ENCODE data around the gene RPEL1.

The RPEL1 gene

DNA sequence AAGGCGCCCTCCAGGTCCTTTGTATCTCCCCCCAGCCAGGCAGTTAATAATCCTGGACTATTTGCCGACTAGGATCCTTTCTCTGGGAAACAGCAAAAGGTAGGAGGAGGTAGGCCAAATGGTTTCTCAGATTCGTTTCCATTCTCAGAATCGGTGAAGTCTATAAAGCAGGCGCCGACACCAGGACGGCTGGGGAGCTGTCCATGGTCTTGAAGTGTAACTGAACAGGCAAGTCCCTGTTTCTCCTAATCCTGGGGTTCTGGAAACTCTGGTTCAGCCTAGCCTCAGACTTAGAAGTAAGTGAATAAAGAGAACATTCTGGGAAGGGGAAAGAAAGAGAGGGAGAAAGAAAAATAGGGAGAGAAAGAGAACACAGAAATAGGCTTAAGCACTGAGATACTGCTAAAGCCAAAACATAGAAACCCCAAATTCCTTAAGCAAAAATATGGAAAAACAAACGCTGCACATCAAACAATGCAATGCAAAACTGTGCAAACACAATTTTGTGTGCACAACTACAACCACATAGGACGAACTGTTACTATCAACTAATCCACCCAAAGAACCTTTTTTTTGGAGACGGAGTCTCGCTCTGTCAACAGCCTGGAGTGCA lies 20.1 kb downstream of the RPEL1 start:
- H3K27me3 ChIP-seq (ENCODE audit: control insufficient read depth in 1 of 2, insufficient read depth in 2 of 2, low read length in 2 of 2), result peaks cover 0 to 6% of the 10 kb centered on the region in 2 donors
- H3K36me3 ChIP-seq (ENCODE audit: insufficient read depth, low read length), result no peaks in the 10 kb centered on the region
- H3K9me3 ChIP-seq (ENCODE audit: low read length), result no peaks in the 10 kb centered on the region
- no peaks in the 10 kb centered on the region for H3K4me1 ChIP-seq (ENCODE audit: insufficient read depth, low read length)
- no peak overlapping the region for H3K9ac ChIP-seq (ENCODE audit: low read length)
- H3K27ac ChIP-seq (ENCODE audit: low read depth, low read length), result no peak overlapping the region
- no peak overlapping the region for H3K4me3 ChIP-seq (ENCODE audit: low read depth in 1 of 2, low read length in 2 of 2)

DNA sequence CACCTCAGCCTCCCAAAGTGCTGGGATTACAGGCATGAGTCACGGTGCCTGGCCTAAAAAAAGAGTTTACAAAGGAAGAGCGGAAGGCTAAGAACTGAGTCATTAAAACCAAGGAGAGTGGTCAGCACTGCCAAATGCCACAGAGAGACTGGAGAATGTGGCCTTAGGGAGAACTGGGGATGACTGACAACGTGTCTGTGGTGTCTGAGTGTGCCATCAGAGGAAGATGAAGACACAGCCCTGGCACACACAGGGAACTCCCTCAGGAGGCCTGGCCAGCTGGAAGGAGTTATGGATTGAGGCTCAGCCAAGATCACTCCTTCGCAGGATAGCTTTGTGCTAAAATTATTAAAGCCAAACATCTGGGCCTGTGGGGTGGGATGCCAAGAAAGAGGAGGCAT lies 27.4 kb downstream of the RPEL1 start:
- H3K36me3 ChIP-seq (ENCODE audit: insufficient read depth, low read length), result no peaks in the 10 kb centered on the region
- no peak overlapping the region for H3K9ac ChIP-seq (ENCODE audit: low read length)
- no peaks in the 10 kb centered on the region for H3K9me3 ChIP-seq (ENCODE audit: low read length)
- H3K4me3 ChIP-seq (ENCODE audit: low read depth in 1 of 2, low read length in 2 of 2), result no peak overlapping the region
- peaks cover 13 to 29% of the 10 kb centered on the region in 2 donors for H3K27me3 ChIP-seq (ENCODE audit: control insufficient read depth in 1 of 2, insufficient read depth in 2 of 2, low read length in 2 of 2)
- H3K4me1 ChIP-seq (ENCODE audit: insufficient read depth, low read length), result no peaks in the 10 kb centered on the region
- no peak overlapping the region for H3K27ac ChIP-seq (ENCODE audit: low read depth, low read length)

DNA sequence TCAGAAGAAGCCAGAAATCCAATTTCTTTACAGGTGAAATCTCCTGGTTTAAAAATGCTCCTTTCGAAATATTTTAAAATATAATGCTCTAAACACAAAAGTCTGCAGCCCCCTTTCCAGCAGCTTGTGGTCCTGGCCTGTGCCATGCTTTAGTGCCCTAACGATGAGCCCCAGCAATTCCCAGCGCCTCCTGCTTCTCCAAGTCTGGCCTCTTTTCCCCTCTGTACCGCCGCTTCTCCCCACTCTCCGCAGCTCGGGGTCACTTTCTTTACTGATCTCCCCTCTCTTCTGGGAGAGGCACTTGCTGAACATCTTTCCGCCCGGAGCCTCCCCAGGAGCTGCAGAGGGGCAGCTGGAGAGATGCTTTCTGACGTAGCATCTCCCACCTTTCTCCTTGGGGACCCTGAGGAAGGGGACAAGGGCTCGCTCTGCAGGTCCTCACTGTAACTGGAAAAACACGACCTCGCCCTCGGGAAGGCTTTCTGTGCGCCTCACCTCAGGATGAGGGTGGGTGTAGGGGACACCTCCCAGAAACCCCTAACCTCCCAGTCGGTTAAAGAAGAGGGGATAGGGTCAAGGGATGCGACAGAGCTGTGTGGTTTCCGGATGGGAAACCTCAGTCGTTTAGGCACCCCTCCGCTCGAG lies 30.7 kb downstream of the RPEL1 start:
- no peaks in the 10 kb centered on the region for H3K4me1 ChIP-seq (ENCODE audit: insufficient read depth, low read length)
- peaks cover 36 to 46% of the 10 kb centered on the region in 2 donors for H3K27me3 ChIP-seq (ENCODE audit: control insufficient read depth in 1 of 2, insufficient read depth in 2 of 2, low read length in 2 of 2)
- no peak overlapping the region for H3K4me3 ChIP-seq (ENCODE audit: low read depth in 1 of 2, low read length in 2 of 2)
- H3K27ac ChIP-seq (ENCODE audit: low read depth, low read length), result no peak overlapping the region
- H3K36me3 ChIP-seq (ENCODE audit: insufficient read depth, low read length), result no peaks in the 10 kb centered on the region
- H3K9ac ChIP-seq (ENCODE audit: low read length), result no peak overlapping the region
- H3K9me3 ChIP-seq (ENCODE audit: low read length), result peaks cover 9% of the 10 kb centered on the region

DNA sequence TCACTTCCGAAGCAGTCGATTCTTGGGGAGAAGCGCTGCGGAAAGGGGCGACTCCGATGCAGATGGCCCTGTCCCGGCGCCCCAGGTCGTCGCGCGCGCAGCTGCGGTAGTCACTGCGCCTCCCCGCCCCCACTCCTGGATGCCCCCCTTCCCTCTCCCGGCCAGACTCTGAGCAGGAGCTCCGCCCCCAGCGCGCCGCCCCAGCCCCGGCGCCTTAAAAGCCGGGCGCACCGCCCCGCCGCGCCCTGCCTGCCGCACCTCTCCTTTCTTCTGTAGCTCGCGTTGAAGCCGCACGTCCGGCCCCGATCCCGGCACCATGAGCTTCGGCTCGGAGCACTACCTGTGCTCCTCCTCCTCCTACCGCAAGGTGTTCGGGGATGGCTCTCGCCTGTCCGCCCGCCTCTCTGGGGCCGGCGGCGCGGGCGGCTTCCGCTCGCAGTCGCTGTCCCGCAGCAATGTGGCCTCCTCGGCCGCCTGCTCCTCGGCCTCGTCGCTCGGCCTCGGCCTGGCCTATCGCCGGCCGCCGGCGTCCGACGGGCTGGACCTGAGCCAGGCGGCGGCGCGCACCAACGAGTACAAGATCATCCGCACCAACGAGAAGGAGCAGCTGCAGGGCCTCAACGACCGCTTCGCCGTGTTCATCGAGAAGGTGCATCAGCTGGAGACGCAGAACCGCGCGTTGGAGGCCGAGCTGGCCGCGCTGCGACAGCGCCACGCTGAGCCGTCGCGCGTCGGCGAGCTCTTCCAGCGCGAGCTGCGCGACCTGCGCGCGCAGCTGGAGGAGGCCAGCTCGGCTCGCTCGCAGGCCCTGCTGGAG lies 31.4 kb downstream of the RPEL1 start, which contains the start of gene INA:
Gene INA (plus strand): TSS at position 243 of the 817 bp plus-strand sequence. CDS start 74 bp downstream, at position 317.
- Histone ChIP-seq H3K36me3 (ENCODE audit: insufficient read depth, low read length) (no peaks in the 10 kb centered on the region), H3K9me3 (ENCODE audit: low read length) (peaks cover 9% of the 10 kb centered on the region), H3K27ac (ENCODE audit: low read depth, low read length) (no peak within 1 kb of the TSS), H3K9ac (ENCODE audit: low read length) (no peak within 1 kb of the TSS), H3K27me3 (ENCODE audit: control insufficient read depth in 1 of 2, insufficient read depth in 2 of 2, low read length in 2 of 2) (peaks cover 38 to 46% of the 10 kb centered on the region in 2 donors), H3K4me1 (ENCODE audit: insufficient read depth, low read length) (no peaks in the 10 kb centered on the region), H3K4me3 (ENCODE audit: low read depth in 1 of 2, low read length in 2 of 2) (no peak within 1 kb of the TSS)

DNA sequence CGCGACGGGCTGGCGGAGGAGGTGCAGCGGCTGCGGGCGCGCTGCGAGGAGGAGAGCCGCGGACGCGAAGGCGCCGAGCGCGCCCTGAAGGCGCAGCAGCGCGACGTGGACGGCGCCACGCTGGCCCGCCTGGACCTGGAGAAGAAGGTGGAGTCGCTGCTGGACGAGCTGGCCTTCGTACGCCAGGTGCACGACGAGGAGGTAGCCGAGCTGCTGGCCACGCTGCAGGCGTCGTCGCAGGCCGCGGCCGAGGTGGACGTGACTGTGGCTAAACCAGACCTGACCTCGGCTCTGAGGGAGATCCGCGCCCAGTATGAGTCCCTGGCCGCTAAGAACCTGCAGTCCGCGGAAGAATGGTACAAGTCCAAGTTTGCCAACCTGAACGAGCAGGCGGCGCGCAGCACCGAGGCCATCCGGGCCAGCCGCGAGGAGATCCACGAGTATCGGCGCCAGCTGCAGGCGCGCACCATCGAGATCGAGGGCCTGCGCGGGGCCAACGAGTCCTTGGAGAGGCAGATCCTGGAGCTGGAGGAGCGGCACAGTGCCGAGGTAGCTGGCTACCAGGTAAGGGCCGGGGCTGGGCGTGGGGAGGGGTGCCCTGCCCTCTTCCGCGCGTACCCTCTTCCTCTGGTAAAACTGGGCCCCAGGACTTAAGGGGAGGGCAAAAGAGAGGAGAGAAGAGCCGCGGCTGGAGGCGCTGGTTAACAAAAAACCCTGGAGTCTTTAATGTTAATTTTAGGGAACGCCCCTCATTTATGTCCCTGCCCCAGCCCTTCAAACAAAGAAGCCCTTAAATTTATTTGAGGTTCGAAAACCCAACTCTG lies 32.2 kb downstream of the RPEL1 start:
- no peaks in the 10 kb centered on the region for H3K4me1 ChIP-seq (ENCODE audit: insufficient read depth, low read length)
- no peak overlapping the region for H3K4me3 ChIP-seq (ENCODE audit: low read depth in 1 of 2, low read length in 2 of 2)
- peaks cover 38 to 46% of the 10 kb centered on the region in 2 donors for H3K27me3 ChIP-seq (ENCODE audit: control insufficient read depth in 1 of 2, insufficient read depth in 2 of 2, low read length in 2 of 2)
- no peaks in the 10 kb centered on the region for H3K36me3 ChIP-seq (ENCODE audit: insufficient read depth, low read length)
- no peak overlapping the region for H3K27ac ChIP-seq (ENCODE audit: low read depth, low read length)
- peaks cover 9% of the 10 kb centered on the region for H3K9me3 ChIP-seq (ENCODE audit: low read length)
- H3K9ac ChIP-seq (ENCODE audit: low read length), result no peak overlapping the region

DNA sequence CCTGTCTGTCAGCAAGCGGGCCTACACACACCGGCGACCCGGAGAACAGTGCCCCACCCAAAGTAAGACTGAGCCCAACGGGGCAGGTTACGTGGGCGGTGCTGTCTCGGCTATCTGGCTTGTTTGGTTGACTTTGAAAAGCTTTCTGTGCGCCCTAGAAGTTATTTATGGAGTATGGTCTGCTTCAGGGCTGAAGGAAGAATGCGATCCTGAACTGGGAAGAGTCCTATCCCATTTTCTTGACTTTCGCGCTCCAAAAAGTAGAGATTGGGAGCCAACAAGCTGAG lies 32.8 kb downstream of the RPEL1 start:
- peaks cover 9% of the 10 kb centered on the region for H3K9me3 ChIP-seq (ENCODE audit: low read length)
- H3K27me3 ChIP-seq (ENCODE audit: control insufficient read depth in 1 of 2, insufficient read depth in 2 of 2, low read length in 2 of 2), result peaks cover 38 to 46% of the 10 kb centered on the region in 2 donors
- H3K9ac ChIP-seq (ENCODE audit: low read length), result no peak overlapping the region
- no peak overlapping the region for H3K27ac ChIP-seq (ENCODE audit: low read depth, low read length)
- no peaks in the 10 kb centered on the region for H3K36me3 ChIP-seq (ENCODE audit: insufficient read depth, low read length)
- no peak overlapping the region for H3K4me3 ChIP-seq (ENCODE audit: low read depth in 1 of 2, low read length in 2 of 2)
- no peaks in the 10 kb centered on the region for H3K4me1 ChIP-seq (ENCODE audit: insufficient read depth, low read length)

DNA sequence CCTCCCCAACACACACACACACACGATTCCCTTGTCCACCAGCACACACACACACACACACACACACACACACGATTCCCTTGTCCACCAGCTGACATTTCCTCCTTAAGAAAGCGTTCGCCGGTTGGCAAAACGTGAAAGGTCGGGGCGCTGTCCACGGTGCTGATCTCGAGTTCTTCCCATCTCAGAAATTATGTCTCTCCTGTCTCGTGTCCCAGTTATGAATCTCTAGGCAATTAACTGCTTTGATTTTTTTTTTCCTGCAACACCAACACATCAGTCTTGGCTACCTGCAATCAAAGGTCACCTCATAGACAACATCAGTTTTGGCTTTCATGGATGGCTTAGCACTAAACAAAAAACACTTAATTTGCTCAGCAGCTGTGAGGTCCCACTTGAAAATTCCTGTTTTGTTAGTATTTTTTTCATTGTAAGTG lies 33.2 kb downstream of the RPEL1 start:
- H3K4me1 ChIP-seq (ENCODE audit: insufficient read depth, low read length), result no peaks in the 10 kb centered on the region
- peaks cover 38 to 46% of the 10 kb centered on the region in 2 donors for H3K27me3 ChIP-seq (ENCODE audit: control insufficient read depth in 1 of 2, insufficient read depth in 2 of 2, low read length in 2 of 2)
- H3K4me3 ChIP-seq (ENCODE audit: low read depth in 1 of 2, low read length in 2 of 2), result no peak overlapping the region
- H3K27ac ChIP-seq (ENCODE audit: low read depth, low read length), result no peak overlapping the region
- no peaks in the 10 kb centered on the region for H3K36me3 ChIP-seq (ENCODE audit: insufficient read depth, low read length)
- H3K9me3 ChIP-seq (ENCODE audit: low read length), result peaks cover 9% of the 10 kb centered on the region
- H3K9ac ChIP-seq (ENCODE audit: low read length), result no peak overlapping the region

DNA sequence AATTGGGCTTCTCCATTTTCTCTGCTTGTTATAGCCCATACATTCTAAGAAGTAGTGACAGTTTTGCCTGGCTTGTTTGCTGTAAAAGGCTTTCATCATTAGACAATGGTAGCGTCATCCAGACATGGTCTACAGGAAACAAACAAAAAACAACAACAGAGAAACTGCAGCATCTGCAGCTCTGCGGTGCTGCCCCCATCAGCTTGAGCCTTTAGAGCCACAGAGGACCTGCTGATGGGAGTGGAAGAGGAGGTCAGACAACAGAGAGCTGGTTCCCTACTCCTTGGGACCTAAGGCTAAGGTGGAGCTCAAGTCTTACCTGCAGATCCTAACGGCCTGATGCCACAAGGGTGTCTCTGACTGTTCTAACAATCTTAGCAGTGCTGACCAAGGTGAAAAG lies 34.3 kb downstream of the RPEL1 start:
- no peak overlapping the region for H3K4me3 ChIP-seq (ENCODE audit: low read depth in 1 of 2, low read length in 2 of 2)
- H3K27me3 ChIP-seq (ENCODE audit: control insufficient read depth in 1 of 2, insufficient read depth in 2 of 2, low read length in 2 of 2), result peaks cover 38 to 46% of the 10 kb centered on the region in 2 donors

DNA sequence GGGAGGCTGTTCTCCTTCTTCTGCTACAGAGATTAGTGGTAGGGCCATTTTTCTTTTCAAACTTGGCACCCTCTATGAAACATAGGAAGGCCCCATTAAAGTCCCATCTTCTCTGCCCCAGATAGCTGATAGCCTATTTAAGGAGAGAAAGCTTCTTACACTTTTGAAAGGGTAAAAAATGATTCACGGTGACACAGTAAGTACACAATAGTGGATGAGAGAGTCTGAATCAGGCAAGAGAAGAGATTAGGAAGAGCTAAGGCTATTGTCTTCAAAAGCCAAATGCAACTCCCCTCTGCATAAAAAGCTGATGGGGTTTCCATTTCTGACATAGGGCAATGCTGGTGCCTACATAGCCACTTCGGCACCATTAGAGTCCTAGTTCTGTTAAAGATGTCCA lies 34.8 kb downstream of the RPEL1 start:
- H3K27ac ChIP-seq (ENCODE audit: low read depth, low read length), result no peak overlapping the region
- no peaks in the 10 kb centered on the region for H3K36me3 ChIP-seq (ENCODE audit: insufficient read depth, low read length)
- H3K9ac ChIP-seq (ENCODE audit: low read length), result no peak overlapping the region
- no peak overlapping the region for H3K4me3 ChIP-seq (ENCODE audit: low read depth in 1 of 2, low read length in 2 of 2)
- no peaks in the 10 kb centered on the region for H3K4me1 ChIP-seq (ENCODE audit: insufficient read depth, low read length)
- H3K9me3 ChIP-seq (ENCODE audit: low read length), result peaks cover 9% of the 10 kb centered on the region
- H3K27me3 ChIP-seq (ENCODE audit: control insufficient read depth in 1 of 2, insufficient read depth in 2 of 2, low read length in 2 of 2), result peaks cover 38 to 42% of the 10 kb centered on the region in 2 donors

More for the DNA sequence above, 34.3 kb downstream of the RPEL1 start:
- Histone ChIP-seq H3K27ac (ENCODE audit: low read depth, low read length) (no peak overlapping the region), H3K9ac (ENCODE audit: low read length) (no peak overlapping the region), H3K4me1 (ENCODE audit: insufficient read depth, low read length) (no peaks in the 10 kb centered on the region), H3K36me3 (ENCODE audit: insufficient read depth, low read length) (no peaks in the 10 kb centered on the region), H3K9me3 (ENCODE audit: low read length) (peaks cover 9% of the 10 kb centered on the region)

DNA sequence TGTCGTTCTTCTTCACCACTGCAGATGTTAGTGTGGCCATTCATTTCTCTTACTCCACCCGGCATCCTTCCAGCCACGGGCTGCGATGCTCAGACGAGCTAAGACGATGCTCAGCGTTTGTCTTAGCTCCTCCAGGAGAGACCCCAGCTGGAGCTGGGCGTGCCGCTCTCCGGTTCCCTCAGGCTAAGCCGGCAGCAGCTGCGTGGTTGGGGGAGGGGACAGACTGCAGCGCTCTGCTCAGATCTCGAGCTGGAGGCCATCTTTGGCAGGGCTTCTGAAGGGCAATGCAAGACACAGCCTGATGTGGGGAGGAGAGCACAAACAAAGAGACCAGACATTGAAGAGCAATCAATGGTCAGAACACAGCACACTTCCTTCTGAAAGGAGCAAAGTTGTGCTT lies 36.1 kb downstream of the RPEL1 start:
- no peaks in the 10 kb centered on the region for H3K36me3 ChIP-seq (ENCODE audit: insufficient read depth, low read length)
- H3K27ac ChIP-seq (ENCODE audit: low read depth, low read length), result no peak overlapping the region
- H3K27me3 ChIP-seq (ENCODE audit: control insufficient read depth in 1 of 2, insufficient read depth in 2 of 2, low read length in 2 of 2), result peaks cover 30 to 32% of the 10 kb centered on the region in 2 donors
- H3K4me3 ChIP-seq (ENCODE audit: low read depth in 1 of 2, low read length in 2 of 2), result no peak overlapping the region
- no peak overlapping the region for H3K9ac ChIP-seq (ENCODE audit: low read length)
- peaks cover 9% of the 10 kb centered on the region for H3K9me3 ChIP-seq (ENCODE audit: low read length)
- no peaks in the 10 kb centered on the region for H3K4me1 ChIP-seq (ENCODE audit: insufficient read depth, low read length)

DNA sequence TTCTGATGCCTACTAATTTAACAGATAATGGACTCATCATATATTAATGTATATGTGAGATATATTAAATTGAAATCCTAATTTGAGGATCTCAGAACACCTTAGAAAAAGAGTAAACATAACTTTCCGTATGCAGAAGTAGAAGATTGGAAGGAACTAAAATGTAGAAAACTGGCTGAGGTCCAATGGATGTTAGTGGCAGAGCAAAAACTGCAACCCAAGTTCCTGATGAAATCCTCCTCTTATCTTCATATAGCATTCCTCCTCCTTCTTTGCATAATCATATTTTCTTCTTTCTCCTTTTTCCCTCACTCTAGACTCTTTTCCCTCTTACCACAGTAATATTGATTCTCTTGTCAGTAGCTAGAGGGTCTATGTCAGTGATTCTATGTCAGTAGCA lies 37.3 kb downstream of the RPEL1 start:
- H3K9me3 ChIP-seq (ENCODE audit: low read length), result peaks cover 9% of the 10 kb centered on the region
- no peaks in the 10 kb centered on the region for H3K4me1 ChIP-seq (ENCODE audit: insufficient read depth, low read length)
- no peaks in the 10 kb centered on the region for H3K36me3 ChIP-seq (ENCODE audit: insufficient read depth, low read length)
- no peak overlapping the region for H3K9ac ChIP-seq (ENCODE audit: low read length)
- H3K4me3 ChIP-seq (ENCODE audit: low read depth in 1 of 2, low read length in 2 of 2), result no peak overlapping the region
- no peak overlapping the region for H3K27ac ChIP-seq (ENCODE audit: low read depth, low read length)
- peaks cover 18 to 26% of the 10 kb centered on the region in 2 donors for H3K27me3 ChIP-seq (ENCODE audit: control insufficient read depth in 1 of 2, insufficient read depth in 2 of 2, low read length in 2 of 2)

Data from muscle layer of colon (tissue), 2 donors.